ENCODE data around the gene TRIM66. TPM values are rescaled to one million over a fixed set of nuclear protein-coding genes. Genes with fewer than 3 reads are reported as not detected.

TRIM66 gene
- total and polyA plus RNA-seq, 2 of the 8 experiments (the other 6 are each of a cell fraction or from before 2014, with no cell fraction given) = 3.1 to 3.5 TPM

GRCh38 chr11:8729067-8729466 is 46.6 kb upstream of the TRIM66 start:
- Histone ChIP-seq H2BK5ac (ENCODE audit: low read depth, low read length) (no peak overlapping the region), H4K20me1 (replicated peaks in 1 of 2; ENCODE audit: control insufficient read depth in 1 of 2, insufficient read depth in 2 of 2, low read length in 2 of 2) (no peaks in the 10 kb centered on the region), H2AK5ac (ENCODE audit: low read depth, low read length) (no peak overlapping the region), H3K14ac (ENCODE audit: insufficient read length) (no peak overlapping the region), H4K8ac (ENCODE audit: extremely low read depth, insufficient read depth, low read length) (no peak overlapping the region), H4K5ac (ENCODE audit: insufficient read length, low read depth, low read length) (no peak overlapping the region), H3K9ac (replicated peaks in 1 of 4; ENCODE audit: extremely low read depth in 1 of 4, low read depth in 3 of 4, low read length in 3 of 4) (no peak overlapping the region; a peak in 1 of 7 replicates), H2BK15ac (ENCODE audit: low read length) (no peak overlapping the region), H2BK20ac (ENCODE audit: low read length) (no peak overlapping the region), H2AFZ (ENCODE audit: low read length) (no peak overlapping the region), H4K91ac (replicated peaks; ENCODE audit: insufficient read length, low read length) (no peak overlapping the region), H3K36me3 (ENCODE audit: control insufficient read depth in 2 of 4, insufficient read depth in 4 of 4, low read length in 3 of 4) (no peaks in the 10 kb centered on the region), H3K23me2 (ENCODE audit: low read depth, low read length) (no peaks in the 10 kb centered on the region), H3K18ac (ENCODE audit: extremely low read depth, low read length) (no peak overlapping the region), H3K4me2 (ENCODE audit: insufficient read depth in 1 of 2, low read depth in 2 of 2, low read length in 2 of 2) (no peak overlapping the region), H3K4me1 (replicated peaks in 1 of 4; ENCODE audit: control insufficient read depth in 3 of 4, insufficient read depth in 4 of 4, low read length in 3 of 4) (peaks cover 0 to 6% (median 2%) of the 10 kb centered on the region in 4 experiments; a peak in 3 of 7 replicates), H2BK12ac (ENCODE audit: low read depth, low read length) (no peak overlapping the region), H3K79me1 (ENCODE audit: low read depth, low read length) (no peaks in the 10 kb centered on the region; the same call in 1 of the 2 replicates), H3K27me3 (replicated peaks in 1 of 4; ENCODE audit: control insufficient read depth in 3 of 4, extremely low read depth in 1 of 4, insufficient read depth in 3 of 4, low read length in 3 of 4) (no peaks in the 10 kb centered on the region), H3K79me2 (ENCODE audit: control insufficient read depth in 1 of 2, insufficient read depth in 2 of 2, low read length in 2 of 2) (no peaks in the 10 kb centered on the region), H3K27ac (ENCODE audit: low read depth, low read length) (no peak overlapping the region), H3K4ac (replicated peaks; ENCODE audit: insufficient read length, low read depth, low read length) (no peak overlapping the region), H3K56ac (replicated peaks; ENCODE audit: insufficient read length, low read depth, low read length) (no peak overlapping the region), H2BK120ac (replicated peaks; ENCODE audit: low read depth, low read length) (no peak overlapping the region), H3K4me3 (ENCODE audit: extremely low read depth in 1 of 4, insufficient read depth in 2 of 4, low read depth in 3 of 4, low read length in 4 of 4) (no peak overlapping the region), H3K9me3 (ENCODE audit: insufficient read depth in 2 of 2, low read depth in 1 of 2, low read length in 1 of 2) (no peaks in the 10 kb centered on the region), H3K23ac (ENCODE audit: insufficient read length) (no peak overlapping the region)
- CTCF ChIA-PET (ENCODE audit: partially characterized antibody) = interaction anchor here (0.7 to 2.4 kb wide), 8 partner anchors 8 to 319 kb away, joined by 3 to 9 read pairs (median 6); no protein-coding TSS in a partner anchor
- TF ChIP-seq CREB1 (IDR thresholded peaks at IDR 0.05) = no peak
- no peak for TF ChIP-seq CHD2 (IDR thresholded peaks at IDR 0.05; ENCODE audit: low read length)
- TF ChIP-seq KDM5A (IDR thresholded peaks at IDR 0.05; ENCODE audit: low read length) = no peak
- TF ChIP-seq, protein P1, sequence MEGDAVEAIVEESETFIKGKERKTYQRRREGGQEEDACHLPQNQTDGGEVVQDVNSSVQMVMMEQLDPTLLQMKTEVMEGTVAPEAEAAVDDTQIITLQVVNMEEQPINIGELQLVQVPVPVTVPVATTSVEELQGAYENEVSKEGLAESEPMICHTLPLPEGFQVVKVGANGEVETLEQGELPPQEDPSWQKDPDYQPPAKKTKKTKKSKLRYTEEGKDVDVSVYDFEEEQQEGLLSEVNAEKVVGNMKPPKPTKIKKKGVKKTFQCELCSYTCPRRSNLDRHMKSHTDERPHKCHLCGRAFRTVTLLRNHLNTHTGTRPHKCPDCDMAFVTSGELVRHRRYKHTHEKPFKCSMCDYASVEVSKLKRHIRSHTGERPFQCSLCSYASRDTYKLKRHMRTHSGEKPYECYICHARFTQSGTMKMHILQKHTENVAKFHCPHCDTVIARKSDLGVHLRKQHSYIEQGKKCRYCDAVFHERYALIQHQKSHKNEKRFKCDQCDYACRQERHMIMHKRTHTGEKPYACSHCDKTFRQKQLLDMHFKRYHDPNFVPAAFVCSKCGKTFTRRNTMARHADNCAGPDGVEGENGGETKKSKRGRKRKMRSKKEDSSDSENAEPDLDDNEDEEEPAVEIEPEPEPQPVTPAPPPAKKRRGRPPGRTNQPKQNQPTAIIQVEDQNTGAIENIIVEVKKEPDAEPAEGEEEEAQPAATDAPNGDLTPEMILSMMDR (IDR thresholded peaks at IDR 0.05; ENCODE audit: control extremely low read depth in 1 of 3, insufficient read depth in 1 of 3, low read depth in 1 of 3, low read length in 3 of 3) = no peak
- TF ChIP-seq, protein P2, sequence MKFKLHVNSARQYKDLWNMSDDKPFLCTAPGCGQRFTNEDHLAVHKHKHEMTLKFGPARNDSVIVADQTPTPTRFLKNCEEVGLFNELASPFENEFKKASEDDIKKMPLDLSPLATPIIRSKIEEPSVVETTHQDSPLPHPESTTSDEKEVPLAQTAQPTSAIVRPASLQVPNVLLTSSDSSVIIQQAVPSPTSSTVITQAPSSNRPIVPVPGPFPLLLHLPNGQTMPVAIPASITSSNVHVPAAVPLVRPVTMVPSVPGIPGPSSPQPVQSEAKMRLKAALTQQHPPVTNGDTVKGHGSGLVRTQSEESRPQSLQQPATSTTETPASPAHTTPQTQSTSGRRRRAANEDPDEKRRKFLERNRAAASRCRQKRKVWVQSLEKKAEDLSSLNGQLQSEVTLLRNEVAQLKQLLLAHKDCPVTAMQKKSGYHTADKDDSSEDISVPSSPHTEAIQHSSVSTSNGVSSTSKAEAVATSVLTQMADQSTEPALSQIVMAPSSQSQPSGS (IDR thresholded peaks at IDR 0.05; ENCODE audit: low read length) = no peak
- WGBS, 2 experiments (ENCODE audit: extremely low coverage in 1 of 2, insufficient coverage in 1 of 2, insufficient read length in 1 of 2, insufficient replicate concordance in 2 of 2, low coverage in 1 of 2, low lambda C conversion rate in 2 of 2, missing lambda C conversion rate in 1 of 2) = 93% methylated on average over 6 of the region's 6 CpGs; no CpG with 5 or more reads in 1 of the 2 experiments
- no peak for DNase-seq (ENCODE audit: low read depth in 1 of 2, low spot score in 2 of 2)
- no peak for FAIRE-seq
- POLR2A ChIA-PET (ENCODE audit: partially characterized antibody) = interaction anchor here (1.0 to 1.2 kb wide), 2 partner anchors 9 to 42 kb away, joined by 3 to 7 read pairs; no protein-coding TSS in a partner anchor
